Caco-2 (cell line): ENCODE results near the gene SDCCAG8. TPM values are rescaled to one million over a fixed set of nuclear protein-coding genes. Genes with fewer than 3 reads are reported as not detected.

Experiments
- BruUV-seq: library from RNA; stranded (reverse); fragments of 400-500 nt; replicated peaks from 2 replicates; lab custom pipeline; 2021; lab: Mats Ljungman, UMichigan
- CTCF ChIA-PET: fragments of 300-600 bp; sonication (Branson Sonifier 250); formaldehyde crosslinking; loops from one replicate; lab custom pipeline; 2022; ENCODE audit warnings: antibody characterized with exemption; lab: Charles Lee
- POLR2A ChIA-PET: fragments of 300-600 bp; sonication (Branson Sonifier 250); formaldehyde crosslinking; loops from one replicate; lab custom pipeline; 2022; ENCODE audit warnings: antibody characterized with exemption; lab: Charles Lee
- DNase-seq, 2 experiments: peaks; one replicate each; pipeline versions ENCODE4 v3.0.0 to v3.0.0-alpha.2; 2020 to 2022
- H3K27me3 ChIP-seq: replicated peaks from 2 replicates; pipeline ENCODE4 v1.6.0; 2011; ENCODE audit warnings: low read length; ENCODE audit not compliant: control insufficient read depth, insufficient read depth
- H3K36me3 ChIP-seq: 2 replicates; pipeline ENCODE4 v1.5.1; 2011; ENCODE audit warnings: low read length; ENCODE audit not compliant: control insufficient read depth, insufficient read depth
- H3K4me1 ChIP-seq: fragments of 250-450 bp; sonication (Bioruptor Pico); 2 replicates; pipeline ENCODE4 v1.5.1; 2020; ENCODE audit warnings: mild to moderate bottlenecking
- H3K4me3 ChIP-seq: 2 replicates; pipeline ENCODE4 v1.5.1; 2011; ENCODE audit warnings: low read depth, mild to moderate bottlenecking, control low read depth, low read length
- H3K9me3 ChIP-seq: fragments of 250-450 bp; sonication (Bioruptor Pico); 2 replicates; pipeline ENCODE4 v1.5.1; 2020; ENCODE audit warnings: mild to moderate bottlenecking, moderate library complexity
- H3K27ac Mint-ChIP-seq: one replicate; pipeline ENCODE4 v1.8.0; 2022; ENCODE audit warnings: mixed read lengths; ENCODE audit not compliant: unreplicated experiment
- H3K27me3 Mint-ChIP-seq: one replicate; pipeline ENCODE4 v1.8.0; 2022; ENCODE audit warnings: mixed read lengths; ENCODE audit not compliant: insufficient read depth, unreplicated experiment
- H3K36me3 Mint-ChIP-seq: one replicate; pipeline ENCODE4 v1.8.0; 2022; ENCODE audit warnings: mild to moderate bottlenecking, mixed read lengths; ENCODE audit not compliant: insufficient read depth, unreplicated experiment
- H3K4me1 Mint-ChIP-seq: one replicate; pipeline ENCODE4 v1.8.0; 2022; ENCODE audit warnings: low read depth, mixed read lengths; ENCODE audit not compliant: unreplicated experiment
- H3K4me3 Mint-ChIP-seq: one replicate; pipeline ENCODE4 v1.8.0; 2022; ENCODE audit warnings: mild to moderate bottlenecking, moderate library complexity, mixed read lengths; ENCODE audit not compliant: unreplicated experiment
- H3K9me3 Mint-ChIP-seq: one replicate; pipeline ENCODE4 v1.8.0; 2022; ENCODE audit warnings: mixed read lengths; ENCODE audit not compliant: unreplicated experiment
- CTCF ChIP-seq, 2 experiments: fragments of 200-600 bp in 1 of 2; IDR thresholded peaks; 1 replicate in 1 of 2; 2 replicates in 1 of 2; pipeline versions ENCODE4 v1.5.1 to v1.8.0; 2011 to 2022; ENCODE audit warnings: antibody characterized with exemption in 1 of 2, control low read depth in 1 of 2, inconsistent platforms in 1 of 2, low read depth in 1 of 2, low read length in 1 of 2, mild to moderate bottlenecking in 1 of 2, moderate library complexity in 1 of 2; ENCODE audit not compliant: insufficient read depth in 1 of 2, severe bottlenecking in 1 of 2, unreplicated experiment in 1 of 2
- intact Hi-C: fragments of 100-400 bp; cut with micrococcal nuclease; formaldehyde crosslinking; loops from one replicate; pipeline ENCODE4 v1.10.0; 2022; ENCODE audit not compliant: unreplicated experiment
- total RNA-seq: library from RNA; stranded (reverse); gene quantifications from 2 replicates; pipeline ENCODE4 v1.2.3, GENCODE V29; 2022

SDCCAG8 gene
- total RNA-seq, 1 experiment from 2014 or later: 23.0 TPM

GRCh38 chr1:243514927-243515326 lies 259.1 kb downstream of the SDCCAG8 start:
- H3K4me1 ChIP-seq: no peaks in the 10 kb centered on the region
- H3K9me3 ChIP-seq: no peaks in the 10 kb centered on the region
- ChIA-PET POLR2A (no interaction called here), CTCF (no interaction called here)
- no peak overlapping the region for H3K4me3 ChIP-seq
- Mint-ChIP-seq H3K27ac (no peak overlapping the region), H3K36me3 (no peaks in the 10 kb centered on the region), H3K27me3 (no peaks in the 10 kb centered on the region), H3K4me1 (no peaks in the 10 kb centered on the region), H3K9me3 (no peaks in the 10 kb centered on the region), H3K4me3 (no peak overlapping the region)
- TF ChIP-seq CTCF (IDR thresholded peaks at IDR 0.05; ENCODE audit: insufficient read depth in 1 of 2, low read depth in 1 of 2, low read length in 1 of 2, severe bottlenecking in 1 of 2, unreplicated experiment in 1 of 2): no peak
- no peak for DNase-seq
- no TSS peak for BruUV-seq
- H3K36me3 ChIP-seq: no peaks in the 10 kb centered on the region
- intact Hi-C loops: no loop called here
- no peaks in the 10 kb centered on the region for H3K27me3 ChIP-seq

- no peak overlapping the region for H3K4me3 ChIP-seq
- ChIA-PET POLR2A (no interaction called here), CTCF (no interaction called here)
- peaks cover 8% of the 10 kb centered on the region; the same call in 1 of the 2 replicates for H3K4me1 ChIP-seq
- no peak overlapping the region for H3K4me3 Mint-ChIP-seq
- TF ChIP-seq CTCF (IDR thresholded peaks at IDR 0.05; ENCODE audit: insufficient read depth in 1 of 2, low read depth in 1 of 2, low read length in 1 of 2, severe bottlenecking in 1 of 2, unreplicated experiment in 1 of 2): no peak
- no peaks in the 10 kb centered on the region for H3K27me3 Mint-ChIP-seq
- H3K27me3 ChIP-seq: no peaks in the 10 kb centered on the region
- no peak for DNase-seq
- intact Hi-C loops: no loop called here
- no peaks in the 10 kb centered on the region for H3K9me3 ChIP-seq
- no peak overlapping the region for H3K27ac Mint-ChIP-seq
- BruUV-seq: no TSS peak
- H3K4me1 Mint-ChIP-seq: peaks cover 6% of the 10 kb centered on the region
- peaks cover 6% of the 10 kb centered on the region for H3K36me3 Mint-ChIP-seq
- no peaks in the 10 kb centered on the region for H3K36me3 ChIP-seq
- H3K9me3 Mint-ChIP-seq: peaks cover 8% of the 10 kb centered on the region
These were observed 265.0 kb downstream of the SDCCAG8 start for GRCh38 chr1:243520831-243521230.

- Mint-ChIP-seq H3K9me3 (peaks cover 18% of the 10 kb centered on the region), H3K36me3 (peaks cover 6% of the 10 kb centered on the region), H3K27ac (no peak overlapping the region), H3K4me1 (peaks cover 7% of the 10 kb centered on the region), H3K4me3 (no peak overlapping the region), H3K27me3 (no peaks in the 10 kb centered on the region)
- no peak overlapping the region for H3K4me3 ChIP-seq
- no peaks in the 10 kb centered on the region for H3K36me3 ChIP-seq
- BruUV-seq: no TSS peak
- H3K27me3 ChIP-seq: no peaks in the 10 kb centered on the region
- ChIA-PET CTCF (no interaction called here), POLR2A (no interaction called here)
- H3K9me3 ChIP-seq: no peaks in the 10 kb centered on the region
- no peak for TF ChIP-seq CTCF (IDR thresholded peaks at IDR 0.05; ENCODE audit: insufficient read depth in 1 of 2, low read depth in 1 of 2, low read length in 1 of 2, severe bottlenecking in 1 of 2, unreplicated experiment in 1 of 2)
- peaks cover 8% of the 10 kb centered on the region; the same call in 1 of the 2 replicates for H3K4me1 ChIP-seq
- no peak for DNase-seq
- intact Hi-C loops: no loop called here
These were observed 267.9 kb downstream of the SDCCAG8 start for GRCh38 chr1:243523766-243524165.
